NOMO-1 (cell line): ENCODE data around the gene KLF5.
"Not testable (repeated sequence)": the region's sequence is repeated elsewhere in the genome, so short reads cannot be mapped to it uniquely, and the experiment has no call there.

Experiments used
- DNase-seq, 2 experiments: peaks; one replicate each; lab custom pipeline; 2025; ENCODE audit not compliant: unreplicated experiment in 2 of 2; lab: John Stamatoyannopoulos, UW

Gene KLF5

GRCh38 chr13:73082471-73082870, 23.7 kb downstream of the KLF5 start:
- DNase-seq = no peak

DNA sequence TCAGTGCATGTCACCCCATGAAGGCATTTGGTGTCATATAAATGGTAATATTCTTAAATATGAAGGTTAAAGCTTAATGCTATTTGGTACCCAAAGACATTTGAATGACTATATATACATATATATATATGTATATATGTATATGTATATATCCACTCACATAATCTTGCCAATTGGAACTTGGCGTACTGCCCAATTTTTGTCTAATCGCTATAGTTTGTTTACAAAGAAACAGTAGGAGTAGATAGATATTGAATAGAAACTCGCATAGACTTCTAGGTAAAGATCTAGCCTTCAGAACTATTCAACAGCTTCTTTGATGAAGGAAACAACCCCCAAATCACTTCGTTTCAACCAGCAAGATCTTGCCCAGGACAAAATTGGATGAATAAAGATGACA, 24.1 kb downstream of the KLF5 start:
- no peak for DNase-seq

DNA sequence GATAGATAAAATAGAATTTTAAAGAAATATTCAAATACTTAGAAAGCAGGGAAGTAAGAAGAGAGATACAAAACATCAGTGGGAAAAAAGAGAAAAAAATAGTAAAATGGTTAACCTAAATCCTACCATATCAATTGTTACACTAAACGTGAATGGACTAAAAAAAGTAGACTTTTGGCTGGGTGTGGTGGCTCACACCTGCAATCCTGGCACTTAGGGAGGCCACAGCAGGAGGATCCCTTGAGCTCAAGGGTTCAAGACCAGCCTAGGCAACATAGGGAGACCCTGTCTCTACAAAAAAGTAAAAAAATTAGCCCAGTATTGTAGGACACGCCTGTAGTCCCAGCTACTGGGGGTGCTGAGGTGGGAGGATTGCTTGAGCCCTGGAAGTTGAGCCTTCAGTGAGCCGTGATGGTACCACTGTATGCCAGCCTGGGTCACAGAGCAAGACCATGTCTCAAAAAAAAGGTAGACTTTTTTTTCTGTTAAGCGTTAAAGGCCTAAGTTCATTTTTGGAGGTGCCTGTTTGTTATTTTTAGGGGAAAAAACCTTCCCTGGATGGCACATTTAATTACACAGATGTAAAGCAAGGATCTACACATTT, 29.6 kb downstream of the KLF5 start:
- no peak for DNase-seq

DNA sequence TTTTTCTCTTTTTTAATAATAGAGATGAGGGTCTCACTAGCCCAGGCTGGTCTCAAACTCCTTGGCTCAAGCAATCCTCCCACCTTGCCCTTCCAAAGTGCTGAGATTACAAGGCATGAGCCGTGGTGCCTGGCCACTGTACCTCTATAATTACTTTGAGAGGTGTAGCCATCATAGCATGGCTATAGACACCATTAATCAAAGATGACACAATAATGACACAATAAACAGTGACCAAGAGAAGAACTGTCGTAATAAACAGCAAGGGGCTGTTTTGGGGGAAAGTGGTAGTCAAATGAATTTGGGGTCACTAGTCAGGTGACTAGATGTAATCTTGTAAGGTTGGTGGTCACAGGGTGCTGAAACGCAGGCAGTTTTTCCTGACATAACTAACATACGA, 30.4 kb downstream of the KLF5 start:
- no peak for DNase-seq

DNA sequence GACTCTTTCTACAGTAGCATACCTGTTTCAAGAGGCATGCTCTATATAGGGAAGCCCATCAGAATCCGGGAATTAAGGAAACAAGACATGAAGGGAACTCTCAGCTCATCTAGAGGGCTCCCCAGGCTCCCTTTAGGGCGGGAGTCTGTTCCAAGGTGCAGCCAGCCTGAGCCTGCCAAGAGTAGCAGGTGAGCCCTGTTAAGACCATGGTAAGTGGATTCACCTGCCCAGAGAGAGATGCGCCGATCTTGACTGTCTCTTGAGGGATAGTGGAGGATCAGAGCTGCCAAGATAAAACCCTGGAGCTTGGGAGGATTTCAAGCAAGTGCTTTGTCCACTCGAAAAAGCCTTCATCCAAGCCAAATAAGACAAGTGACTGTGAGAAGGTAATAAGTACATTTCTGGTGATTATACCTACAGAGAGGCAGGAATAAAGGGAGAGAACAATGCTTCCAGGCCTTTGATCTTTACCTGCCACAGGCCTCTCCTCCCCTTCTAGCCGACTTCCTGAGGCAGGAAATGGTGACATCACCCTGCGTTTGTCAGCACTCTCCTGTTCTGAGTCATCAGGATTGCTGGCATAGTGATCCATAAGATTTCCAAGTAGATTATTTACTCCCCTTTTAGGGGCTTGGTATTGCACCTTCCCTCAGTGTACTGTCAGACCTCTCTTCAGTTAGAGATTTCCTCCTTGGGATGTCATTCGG, 31.5 kb downstream of the KLF5 start:
- DNase-seq = no peak

DNA sequence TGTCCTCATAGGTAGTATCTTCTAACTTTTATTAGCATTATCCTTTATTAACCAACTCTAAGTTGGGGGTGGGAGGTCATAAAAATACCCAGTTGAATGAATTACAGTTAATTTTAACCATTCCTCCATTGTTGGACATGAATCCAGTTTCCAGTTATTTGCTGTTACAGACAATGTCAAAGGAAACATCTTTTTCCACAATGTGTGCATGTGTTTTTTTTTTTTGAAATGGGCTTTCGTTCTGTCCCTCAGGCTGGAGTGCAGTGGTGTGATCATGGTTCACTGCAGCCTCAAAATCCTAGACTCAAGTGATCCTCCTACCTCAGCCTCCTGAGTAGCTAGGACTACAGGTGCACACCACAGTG, 32.0 kb downstream of the KLF5 start:
- no peak for DNase-seq

DNA sequence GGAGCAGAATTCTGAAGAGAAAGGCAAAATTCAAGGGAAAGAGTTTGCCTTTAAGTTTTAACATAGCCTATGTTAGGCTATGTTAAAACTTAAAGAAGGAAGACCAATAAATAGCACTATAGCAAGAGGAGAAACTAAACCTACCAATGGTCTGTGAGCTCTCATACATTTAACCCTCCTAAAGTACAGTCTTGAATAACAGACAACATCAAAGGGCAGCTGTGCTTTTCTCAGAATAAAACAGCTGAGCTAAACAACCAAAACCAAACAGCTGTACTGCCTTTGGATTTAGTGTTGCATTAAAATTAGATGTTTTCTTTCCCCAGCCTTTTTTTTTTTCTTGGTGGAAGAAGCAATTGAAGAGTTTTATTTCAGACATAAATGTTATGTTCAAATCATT, 34.0 kb downstream of the KLF5 start:
- no peak for DNase-seq

DNA sequence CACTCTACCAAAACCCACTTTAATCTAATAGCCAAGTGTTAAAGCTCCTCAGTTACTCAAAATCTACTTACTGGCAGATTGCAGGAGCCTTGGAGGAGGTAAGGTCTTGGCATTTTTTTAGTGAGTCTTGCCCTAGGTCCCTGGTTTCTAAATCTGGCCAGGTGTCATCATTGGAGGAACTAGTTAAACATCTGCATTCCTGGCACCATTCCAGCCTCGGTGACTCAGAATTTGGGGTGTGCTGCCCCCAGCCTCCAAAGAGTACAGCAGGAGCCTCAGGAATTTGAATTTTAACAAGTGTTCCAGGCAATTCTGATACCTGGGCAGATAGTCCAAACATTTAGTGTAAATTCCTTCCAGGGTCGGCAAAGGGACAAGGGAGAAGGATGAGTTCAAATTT, 37.4 kb downstream of the KLF5 start:
- DNase-seq = no peak

DNA sequence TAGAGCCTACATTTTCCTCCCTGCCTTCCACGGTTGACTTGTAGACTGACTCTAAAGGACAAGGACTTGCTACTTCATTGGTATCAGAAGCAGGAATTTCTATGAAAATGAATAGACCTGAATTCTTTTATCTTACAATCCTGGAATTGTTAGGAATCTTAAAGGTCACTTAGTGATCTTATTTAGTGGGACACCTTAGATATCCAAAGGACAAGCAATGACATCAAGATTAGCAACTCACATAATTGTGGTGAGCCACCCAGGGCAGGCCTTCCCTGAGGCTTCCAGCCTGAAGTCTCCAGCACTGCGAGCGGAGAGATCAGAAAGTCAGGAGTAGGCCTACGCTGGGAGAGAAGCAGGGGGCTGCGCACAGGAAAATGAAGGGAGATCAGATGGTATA, 37.8 kb downstream of the KLF5 start:
- no peak for DNase-seq

DNA sequence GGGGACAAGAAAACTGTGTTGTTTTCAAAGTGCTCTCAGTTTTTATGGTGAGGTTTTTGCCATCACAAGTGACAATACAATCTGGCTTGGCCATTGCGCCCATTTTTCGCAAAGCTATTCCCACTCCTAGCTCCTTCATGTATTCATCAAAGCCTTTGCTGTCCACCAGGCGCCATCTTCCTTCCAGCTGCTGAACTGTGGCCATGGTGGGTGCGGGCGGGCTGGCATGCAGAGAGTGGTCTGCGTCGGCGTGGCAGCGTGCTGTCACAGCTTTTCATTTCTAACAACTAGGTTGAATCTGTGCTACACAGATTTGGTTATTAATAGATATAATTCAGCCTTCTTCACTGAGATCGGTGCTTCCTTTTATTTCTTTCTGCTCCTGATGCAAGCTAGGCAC, 42.0 kb downstream of the KLF5 start:
- not testable (repeated sequence) for DNase-seq

DNA sequence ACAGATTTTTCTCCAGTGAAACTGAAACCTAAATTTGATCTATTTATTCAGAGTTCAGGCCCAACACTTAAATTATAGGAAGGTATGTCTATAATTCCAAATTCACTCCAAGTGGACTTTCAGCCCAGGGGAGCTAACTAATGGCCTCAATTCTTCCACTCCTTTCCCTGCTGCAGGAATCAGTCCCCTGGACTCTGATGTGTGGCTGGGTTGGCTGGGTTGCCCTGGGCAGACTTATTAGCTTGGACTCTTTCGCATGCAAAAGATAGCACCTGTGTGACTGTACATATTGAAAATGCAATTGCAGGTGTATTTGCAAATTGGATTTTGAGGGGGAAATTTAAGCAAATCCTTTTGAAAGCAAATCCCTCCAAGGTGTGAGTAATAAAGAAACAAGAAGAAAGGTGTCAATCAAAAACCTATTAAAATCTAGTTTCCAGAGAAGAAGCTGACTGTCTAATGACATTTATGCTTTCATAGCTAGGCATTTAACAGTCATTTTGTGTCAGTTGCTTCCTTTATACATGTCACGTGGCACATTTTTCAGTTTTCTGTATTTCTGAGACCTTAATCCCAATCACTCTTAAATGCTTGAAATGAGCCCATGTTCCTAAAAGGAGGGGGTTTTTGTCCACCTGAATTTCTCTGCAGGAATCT, 42.7 kb downstream of the KLF5 start:
- no peak for DNase-seq

DNA sequence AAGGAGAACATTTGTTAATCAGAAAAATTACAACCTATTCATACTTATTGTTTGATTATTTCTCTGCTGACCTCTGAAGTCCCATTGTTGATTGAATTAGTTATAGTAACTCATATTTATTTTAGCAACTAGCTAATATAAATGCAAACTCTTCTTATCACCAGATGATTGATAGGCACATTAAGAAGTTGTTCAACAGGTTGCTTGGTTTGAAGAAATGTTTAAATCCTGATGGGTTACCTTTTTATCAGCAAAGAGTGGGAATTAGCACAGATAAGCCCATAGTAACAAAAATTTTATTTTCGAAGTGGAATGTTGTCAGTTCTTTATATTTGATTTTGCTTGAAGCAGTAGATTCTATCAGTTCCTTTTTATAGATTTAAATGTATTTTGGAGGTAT, 44.4 kb downstream of the KLF5 start:
- no peak for DNase-seq

DNA sequence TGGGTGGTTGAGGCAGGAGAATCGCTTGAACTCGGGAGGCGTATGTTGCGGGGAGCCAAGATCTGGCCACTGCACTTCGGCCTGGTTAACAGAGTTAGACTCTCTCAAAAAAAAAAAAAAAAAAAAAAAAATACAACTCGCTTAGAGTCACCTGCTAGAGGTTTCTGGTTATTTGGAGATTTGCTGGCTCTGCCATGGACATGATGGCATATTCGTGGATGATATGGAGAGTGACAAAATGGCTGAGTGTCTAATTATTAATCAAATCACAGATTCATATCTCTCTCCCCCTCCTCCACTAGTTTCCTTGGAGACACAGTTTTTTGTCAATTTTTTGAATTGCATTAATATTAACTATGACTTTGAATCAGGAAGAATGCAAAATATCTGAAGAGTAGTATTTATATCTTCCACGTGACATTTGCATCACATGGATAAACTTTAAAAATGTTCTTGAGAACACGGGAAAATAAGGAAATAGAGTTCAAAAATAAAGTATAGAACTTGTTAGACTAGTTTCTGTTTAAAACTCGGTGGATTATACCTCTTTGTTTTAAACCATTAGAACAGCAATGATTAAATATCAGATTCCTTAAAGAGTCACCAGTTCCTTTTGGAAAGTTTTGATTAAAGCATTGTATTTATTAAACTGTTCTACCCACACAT, 47.8 kb downstream of the KLF5 start:
- DNase-seq = no peak

- no peak for DNase-seq
Measured at GRCh38 chr13:73107481-73107880, 48.7 kb downstream of the KLF5 start.

DNA sequence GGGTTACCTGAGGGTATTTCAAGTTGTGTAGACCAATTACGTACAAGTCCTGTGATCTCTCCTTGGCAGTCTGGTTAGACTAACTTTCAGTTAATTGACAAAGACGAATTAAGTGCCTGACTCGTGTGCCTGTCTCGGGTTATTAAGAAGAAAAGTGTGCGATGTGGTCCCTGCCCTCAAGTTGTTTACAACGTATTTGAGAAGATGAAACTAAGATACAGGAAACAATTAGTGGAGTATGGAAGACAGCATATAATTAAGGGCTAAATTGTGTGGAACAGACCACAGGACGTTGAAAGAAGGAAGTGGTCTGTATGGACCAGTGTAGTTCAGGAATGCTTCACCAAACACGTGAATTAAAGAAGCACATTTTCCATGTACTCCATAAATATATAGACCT, 49.2 kb downstream of the KLF5 start:
- peak in 1 of 2 experiments; percentile 49 for DNase-seq

- DNase-seq = no peak
Measured at GRCh38 chr13:73109288-73109899, 50.6 kb downstream of the KLF5 start.

GRCh38 chr13:73109969-73110368, 51.2 kb downstream of the KLF5 start:
- DNase-seq = no peak

- DNase-seq = no peak
Measured at GRCh38 chr13:73110814-73111213, 52.0 kb downstream of the KLF5 start.

DNA sequence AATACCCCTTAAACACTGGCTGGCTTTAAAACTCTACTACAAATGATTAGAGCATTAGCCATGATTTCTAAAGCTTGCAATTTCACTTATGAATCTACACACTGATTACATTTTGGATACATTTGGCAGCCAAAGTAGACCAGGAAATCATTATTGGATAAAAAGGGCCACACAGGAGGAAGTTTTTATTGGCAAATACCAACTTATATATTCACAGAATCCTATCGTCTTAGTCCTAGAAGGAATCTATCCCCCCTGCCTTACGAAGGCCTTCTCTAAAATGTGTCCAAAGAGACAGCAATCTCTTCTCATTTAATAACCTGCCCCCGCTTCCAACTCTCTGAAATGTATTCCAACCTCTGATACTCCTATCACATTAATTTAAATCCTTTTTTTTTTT, 52.5 kb downstream of the KLF5 start:
- no peak for DNase-seq

DNA sequence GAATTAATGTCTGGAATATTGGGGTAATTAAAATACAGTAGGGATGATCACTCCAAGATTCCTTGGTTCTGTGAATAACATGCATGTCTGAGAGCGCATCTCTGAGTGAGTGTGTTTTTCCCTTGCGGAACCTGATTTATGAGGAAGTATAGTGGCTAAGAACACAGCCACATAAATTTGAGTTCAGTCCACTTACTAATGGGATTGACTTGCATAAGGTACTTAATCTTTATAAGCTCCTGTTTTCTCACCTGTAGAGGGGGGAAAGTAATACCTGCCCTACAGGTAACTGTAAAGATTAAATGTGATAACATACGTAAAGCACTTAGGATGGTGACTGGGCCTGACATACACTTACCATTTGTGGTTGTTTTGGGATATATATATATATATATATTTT, 60.8 kb downstream of the KLF5 start:
- no peak for DNase-seq
